Gastrocnemius medialis (tissue), 4 donors: Measurements from ENCODE around the gene SUSD4.

Experiments used
- POLR2A ChIP-seq, 2 donors: fragments of 450-650 bp; IDR thresholded peaks; one replicate each; pipeline ENCODE4 v1.6.1; 2017; ENCODE audit warnings: antibody characterized with exemption in 2 of 2, mild to moderate bottlenecking in 2 of 2, moderate library complexity in 2 of 2
- TF ChIP-seq, protein P1 (sequence below), 5 experiments: fragments of 450-650 bp in 3 of 5; fragments of 200-600 bp in 2 of 5; sonication (generic) in 2 of 5; IDR thresholded peaks in 4 of 5; conservative IDR thresholded peaks in 1 of 5; 1 replicate in 4 of 5; 2 replicates in 1 of 5; pipeline ENCODE4 v1.5.1; 2016 to 2019; ENCODE audit warnings: antibody characterized with exemption in 5 of 5, mild to moderate bottlenecking in 3 of 5, moderate library complexity in 3 of 5

DNA sequence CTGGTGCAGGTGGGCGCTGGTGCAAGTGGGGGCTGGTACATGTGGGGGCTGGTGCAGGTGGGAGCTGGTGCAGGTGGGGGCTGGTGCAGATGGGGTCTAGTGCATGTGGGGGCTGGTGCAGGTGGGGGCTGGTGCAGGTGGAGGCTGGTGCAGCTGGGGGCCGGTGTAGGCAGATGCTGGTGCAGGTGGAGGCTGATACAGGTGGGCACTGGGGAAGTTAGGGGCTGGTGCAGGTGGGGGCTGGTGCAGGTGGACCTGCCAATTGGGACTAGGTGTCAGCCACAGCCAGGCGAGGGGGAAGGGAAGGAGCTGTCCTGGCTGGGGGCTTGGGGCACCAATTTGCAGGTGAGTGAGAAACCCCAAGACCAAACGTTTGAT lies 174.5 kb downstream of the SUSD4 start:
- no peak for TF ChIP-seq POLR2A (IDR thresholded peaks at IDR 0.05)
- TF ChIP-seq, protein P1, sequence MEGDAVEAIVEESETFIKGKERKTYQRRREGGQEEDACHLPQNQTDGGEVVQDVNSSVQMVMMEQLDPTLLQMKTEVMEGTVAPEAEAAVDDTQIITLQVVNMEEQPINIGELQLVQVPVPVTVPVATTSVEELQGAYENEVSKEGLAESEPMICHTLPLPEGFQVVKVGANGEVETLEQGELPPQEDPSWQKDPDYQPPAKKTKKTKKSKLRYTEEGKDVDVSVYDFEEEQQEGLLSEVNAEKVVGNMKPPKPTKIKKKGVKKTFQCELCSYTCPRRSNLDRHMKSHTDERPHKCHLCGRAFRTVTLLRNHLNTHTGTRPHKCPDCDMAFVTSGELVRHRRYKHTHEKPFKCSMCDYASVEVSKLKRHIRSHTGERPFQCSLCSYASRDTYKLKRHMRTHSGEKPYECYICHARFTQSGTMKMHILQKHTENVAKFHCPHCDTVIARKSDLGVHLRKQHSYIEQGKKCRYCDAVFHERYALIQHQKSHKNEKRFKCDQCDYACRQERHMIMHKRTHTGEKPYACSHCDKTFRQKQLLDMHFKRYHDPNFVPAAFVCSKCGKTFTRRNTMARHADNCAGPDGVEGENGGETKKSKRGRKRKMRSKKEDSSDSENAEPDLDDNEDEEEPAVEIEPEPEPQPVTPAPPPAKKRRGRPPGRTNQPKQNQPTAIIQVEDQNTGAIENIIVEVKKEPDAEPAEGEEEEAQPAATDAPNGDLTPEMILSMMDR (IDR thresholded peaks at IDR 0.05 in 4 of 5, conservative IDR thresholded peaks at IDR 0.05 in 1 of 5): no peak
